ENCODE results near the gene GLDN.

GLDN gene

DNA sequence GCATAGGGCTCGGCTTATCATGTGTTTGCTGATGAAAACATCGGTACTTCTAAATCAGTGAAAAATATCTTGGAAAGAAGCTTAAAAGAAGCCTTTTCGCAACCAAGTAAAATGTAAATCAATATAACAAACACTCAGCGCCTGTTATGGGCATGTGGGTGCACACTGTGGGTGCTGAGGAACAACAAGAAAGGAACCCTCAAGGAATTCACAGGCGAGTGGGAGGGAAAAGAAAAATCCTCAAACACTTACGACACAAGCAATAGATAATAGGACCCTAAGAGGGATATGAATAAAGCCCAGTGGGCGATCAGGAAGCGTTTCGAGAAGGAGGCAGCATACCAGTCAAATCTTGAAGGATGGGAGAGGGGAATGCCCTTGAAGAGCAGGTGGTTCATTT is 21.9 kb downstream of the GLDN start:
- DNase-seq, result no peak

DNA sequence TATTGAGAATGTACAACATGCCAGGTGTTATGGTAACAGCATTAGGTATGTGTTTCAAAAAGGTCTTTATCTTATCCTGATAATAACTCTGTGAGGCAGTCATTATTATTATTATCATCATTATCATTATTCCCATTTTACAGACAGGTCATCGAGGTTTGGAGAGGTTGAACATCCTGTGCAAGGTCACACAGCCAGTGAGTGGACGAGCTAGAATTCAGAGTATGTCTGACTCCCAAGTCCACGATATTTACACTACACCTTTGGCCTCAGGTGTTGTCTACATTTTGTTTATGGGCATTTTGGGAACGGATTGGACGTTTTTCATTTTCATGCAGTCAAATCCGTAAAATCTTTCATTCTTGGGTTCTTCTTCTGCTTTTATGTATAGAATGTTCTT is 24.0 kb downstream of the GLDN start:
- DNase-seq, result no peak

DNA sequence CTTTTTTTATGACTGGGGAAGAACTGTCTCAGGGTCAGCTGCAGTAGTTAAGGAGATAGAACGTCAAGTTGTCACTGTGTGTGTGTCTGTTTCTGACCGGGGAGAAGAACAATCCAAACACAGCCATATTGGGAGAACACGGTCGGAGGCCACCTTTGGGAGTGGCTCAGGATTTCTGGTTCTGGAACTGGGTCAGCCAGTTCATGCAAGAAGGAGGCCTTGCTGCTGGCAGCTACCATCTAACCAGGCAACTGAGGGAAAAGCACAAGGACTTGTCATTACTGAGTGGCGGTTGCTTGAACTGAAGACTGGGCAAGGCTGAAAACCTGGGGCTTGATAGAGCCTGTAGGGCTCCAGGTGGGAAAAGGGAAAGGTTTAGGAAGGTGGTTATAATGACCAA is 24.6 kb downstream of the GLDN start:
- DNase-seq, result no peak

DNA sequence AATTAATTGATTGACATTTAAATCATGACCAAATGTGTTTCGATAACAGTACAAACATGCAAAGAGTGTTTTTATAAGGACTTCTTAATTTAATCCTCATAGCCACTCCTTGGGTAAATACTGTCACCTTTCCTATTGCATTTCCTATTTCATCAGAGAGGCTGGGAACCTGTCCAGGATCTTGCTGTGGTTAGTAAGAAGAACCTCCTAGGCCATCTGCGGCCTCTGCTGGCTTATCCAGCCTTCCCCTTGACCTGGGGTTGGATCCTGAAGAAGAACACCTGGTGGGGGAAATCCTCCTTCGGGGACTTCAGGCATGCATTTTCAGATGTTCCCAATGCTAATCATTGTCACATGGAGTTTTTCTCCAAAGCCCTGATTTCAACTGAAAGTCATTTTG is 25.5 kb downstream of the GLDN start:
- DNase-seq, result no peak

DNA sequence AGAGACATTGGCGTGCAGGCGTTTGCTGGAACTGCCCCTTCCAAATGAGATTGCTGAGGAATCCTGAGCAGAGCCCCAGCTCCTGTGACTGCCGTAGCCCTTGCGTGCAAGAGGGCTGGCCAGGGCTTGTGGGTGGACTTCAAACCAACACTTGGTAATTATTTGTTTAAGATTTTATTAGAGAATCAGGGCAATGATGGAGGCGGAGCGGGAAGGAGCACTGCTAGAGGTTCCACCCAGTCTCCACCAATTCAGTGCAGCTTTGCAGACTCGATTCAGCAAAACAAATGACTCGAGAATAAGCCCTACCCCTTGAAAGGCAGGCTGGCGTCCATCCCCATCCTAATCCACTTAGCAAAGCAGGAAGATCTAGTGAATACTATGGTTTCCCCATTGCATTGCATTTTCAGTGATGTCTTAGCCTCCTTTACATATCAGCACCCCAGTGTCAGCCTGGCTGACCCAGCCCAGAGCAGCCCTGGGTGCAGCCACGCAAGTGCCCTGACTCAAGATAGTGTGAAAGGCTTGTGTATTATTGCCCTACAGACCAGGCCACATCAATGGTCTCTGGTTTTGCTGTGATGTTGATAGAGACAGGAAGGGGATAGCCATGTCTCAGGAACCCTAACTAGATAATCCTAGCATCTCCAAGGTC is 26.0 kb downstream of the GLDN start:
- DNase-seq, result no peak

DNA sequence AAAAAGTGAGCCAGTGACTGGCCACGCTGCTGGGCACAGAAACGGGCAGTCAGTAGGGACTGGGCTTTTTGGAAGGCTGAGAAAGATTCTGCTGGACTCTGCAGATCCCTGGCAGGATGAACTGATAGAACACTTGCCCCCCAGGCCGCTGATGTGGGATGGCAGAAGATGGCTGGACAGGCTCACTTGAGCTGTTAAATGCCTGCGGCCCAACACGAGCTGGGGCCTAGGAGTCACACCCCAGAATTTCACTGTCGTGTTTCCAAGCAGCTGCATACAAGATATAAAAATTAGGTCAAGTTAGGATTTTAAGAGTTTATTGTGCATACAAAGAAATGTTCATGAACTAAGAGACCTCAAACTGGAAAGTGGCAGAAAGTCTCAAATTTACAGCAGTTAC is 26.9 kb downstream of the GLDN start:
- no peak for DNase-seq

DNA sequence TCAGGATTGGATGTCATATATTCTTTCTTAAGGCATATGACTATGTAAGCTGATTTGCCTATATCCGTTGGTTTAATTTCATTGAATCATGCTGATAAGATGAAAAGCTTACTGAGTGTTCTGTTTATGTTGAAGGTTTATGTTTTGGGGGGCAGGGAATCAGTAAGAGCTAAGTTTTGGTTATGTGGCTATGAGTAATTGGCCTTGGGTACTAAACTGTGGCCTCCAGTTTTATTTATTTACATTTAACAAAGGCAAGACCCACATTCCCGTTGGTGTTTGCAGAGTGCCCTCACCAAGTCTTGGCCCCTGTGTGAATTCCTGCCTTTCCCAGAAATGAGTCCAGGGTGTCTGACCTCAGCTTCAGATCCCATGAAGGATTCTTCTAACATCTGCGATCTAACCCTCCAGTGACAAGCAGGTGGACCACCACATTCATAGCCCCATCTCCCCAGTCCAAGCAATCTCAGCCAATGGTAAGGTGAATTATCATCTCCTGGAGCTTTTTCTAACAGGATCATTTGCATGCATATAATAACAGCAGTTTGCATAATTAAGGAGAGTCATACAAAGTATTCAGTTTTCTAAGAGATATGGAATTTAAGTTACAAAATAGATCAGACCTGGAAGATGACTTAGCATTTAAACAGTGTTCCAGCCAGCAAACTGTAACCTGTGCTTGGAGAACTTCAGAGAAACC is 27.4 kb downstream of the GLDN start:
- DNase-seq, result no peak

DNA sequence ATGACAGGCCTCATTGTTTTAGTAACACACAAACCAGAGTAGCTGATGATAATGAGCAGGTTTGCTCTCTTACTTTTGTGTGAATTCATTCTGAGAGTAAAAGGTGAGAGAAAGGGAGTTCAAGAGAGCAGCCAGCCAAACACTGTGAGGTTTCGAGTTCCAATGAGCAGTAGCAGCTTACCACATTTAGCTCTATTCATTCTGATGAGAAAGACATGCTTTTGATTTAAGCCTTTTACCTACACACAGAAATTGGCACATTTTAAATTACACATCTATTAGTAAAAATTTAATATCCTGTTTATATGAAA is 28.0 kb downstream of the GLDN start:
- DNase-seq, result no peak

DNA sequence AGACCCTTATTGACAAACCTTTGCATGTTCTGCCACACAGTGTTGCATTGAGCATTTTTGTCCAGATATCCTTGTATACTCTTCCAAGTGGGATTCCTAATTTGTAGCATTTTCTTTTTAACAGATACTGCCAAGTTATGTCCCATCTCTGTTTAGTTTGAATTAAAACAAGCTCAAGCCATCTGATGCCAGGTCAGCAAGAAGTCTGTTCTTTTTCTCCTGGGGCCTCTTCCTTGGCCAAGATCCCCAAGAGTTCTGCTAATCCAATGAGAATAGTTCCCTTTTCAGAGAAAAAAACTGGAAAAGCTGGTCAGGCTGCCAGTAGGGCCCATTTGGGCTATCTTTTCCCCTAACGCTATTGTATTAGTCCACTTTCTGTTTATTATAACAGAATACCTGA is 29.8 kb downstream of the GLDN start:
- DNase-seq, result no peak

DNA sequence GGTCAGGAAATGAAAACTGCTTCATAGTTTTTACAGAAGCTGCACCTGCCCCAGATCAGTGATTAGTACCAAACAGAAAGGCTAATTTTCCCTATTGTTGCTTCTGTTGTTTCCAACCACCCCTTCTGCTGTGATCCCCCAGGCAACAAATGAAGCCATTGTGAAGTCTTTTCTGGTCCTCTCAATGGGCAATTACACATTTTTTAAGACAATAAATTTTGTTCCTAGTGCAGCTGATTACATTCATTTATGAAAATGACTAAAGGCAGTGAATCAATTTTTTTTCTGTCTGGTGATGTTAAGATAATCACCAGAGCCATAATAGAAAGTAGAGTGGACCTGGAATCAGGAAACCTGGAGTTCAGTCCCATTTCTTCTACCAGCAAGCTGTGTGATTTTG is 32.7 kb downstream of the GLDN start:
- peak; percentile 44 to 57 for DNase-seq

DNA sequence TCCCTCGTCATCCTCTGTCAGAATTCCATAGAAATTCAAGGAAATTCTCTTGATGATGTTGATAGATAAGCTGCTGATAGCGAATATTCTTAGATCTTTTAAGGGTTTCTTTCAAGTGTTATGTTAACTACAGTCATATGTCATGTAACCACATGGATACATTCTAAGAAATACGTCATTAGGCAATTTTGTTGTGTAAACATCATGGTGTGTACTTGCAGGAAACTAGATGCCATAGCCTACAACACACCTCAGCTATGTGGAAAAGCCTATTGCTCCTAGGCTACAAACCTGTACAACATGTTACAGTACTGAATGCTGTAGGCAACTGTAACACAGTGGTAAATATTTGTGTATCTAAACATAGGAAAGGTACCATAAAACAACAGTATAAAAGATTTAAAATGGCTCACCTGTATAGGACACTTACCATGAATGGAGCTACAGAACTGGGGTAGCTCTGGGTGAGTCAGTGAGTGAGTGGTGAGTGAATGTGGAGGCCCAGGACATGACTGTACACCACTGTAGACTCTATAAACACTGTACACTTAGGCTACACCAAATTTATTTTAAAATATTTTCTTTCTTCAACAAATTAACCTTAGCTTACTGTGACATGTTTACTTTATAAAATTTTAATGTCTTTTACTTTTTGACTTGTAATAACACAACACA is 34.6 kb downstream of the GLDN start:
- no peak for DNase-seq

DNA sequence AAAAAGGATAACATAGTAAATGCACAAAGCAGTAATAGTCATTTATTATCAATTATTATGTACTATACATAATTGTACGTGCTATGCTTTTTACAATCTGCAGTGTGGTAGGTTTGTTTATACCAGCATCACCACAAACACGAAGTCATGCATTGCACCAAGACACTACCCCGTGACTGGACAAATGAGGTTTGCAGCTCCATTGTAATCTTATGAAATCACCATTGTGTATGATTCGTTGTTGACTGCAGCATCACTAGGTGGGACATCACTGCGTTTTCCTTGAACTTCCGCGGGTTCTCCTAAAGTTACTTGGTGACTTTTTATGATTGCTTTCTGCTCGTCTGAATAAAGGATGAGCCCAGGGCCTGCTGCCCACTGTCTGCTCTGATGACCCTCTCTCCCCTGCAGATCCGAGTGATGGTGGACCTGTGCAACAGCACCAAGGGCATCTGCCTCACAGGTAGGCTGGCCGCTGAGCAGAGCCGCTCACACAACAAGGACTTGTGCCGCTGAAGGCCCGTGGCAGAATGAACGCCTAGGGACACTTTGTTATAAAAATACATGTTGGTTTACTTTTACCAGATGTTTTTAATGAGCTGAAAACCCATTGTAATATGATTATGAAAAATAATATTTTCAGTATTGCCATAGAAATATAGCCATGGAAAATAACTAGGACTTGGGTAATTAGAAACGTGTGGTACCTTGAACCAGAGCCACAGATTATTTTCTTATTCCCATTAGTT is 35.8 kb downstream of the GLDN start:
- DNase-seq, result no peak

DNA sequence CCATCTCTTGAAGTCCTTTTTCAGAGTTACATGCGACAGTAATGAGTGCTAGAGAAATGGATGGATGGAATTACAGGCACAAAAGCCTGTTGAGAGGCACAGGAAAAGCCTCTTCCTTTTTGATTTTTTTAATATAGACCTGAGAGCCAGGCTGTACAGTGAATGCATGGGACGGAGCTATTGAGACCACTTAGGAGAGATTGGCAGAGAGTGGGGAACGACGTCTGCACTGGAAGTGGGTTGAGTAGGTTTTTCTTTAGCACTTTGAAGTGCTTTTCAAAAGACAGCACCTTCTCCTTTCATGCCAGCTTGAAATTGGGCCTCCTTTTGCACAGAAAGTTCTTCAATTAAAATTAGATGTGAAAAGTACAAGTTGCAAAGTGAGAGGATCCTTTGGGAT is 37.0 kb downstream of the GLDN start:
- no peak for DNase-seq

DNA sequence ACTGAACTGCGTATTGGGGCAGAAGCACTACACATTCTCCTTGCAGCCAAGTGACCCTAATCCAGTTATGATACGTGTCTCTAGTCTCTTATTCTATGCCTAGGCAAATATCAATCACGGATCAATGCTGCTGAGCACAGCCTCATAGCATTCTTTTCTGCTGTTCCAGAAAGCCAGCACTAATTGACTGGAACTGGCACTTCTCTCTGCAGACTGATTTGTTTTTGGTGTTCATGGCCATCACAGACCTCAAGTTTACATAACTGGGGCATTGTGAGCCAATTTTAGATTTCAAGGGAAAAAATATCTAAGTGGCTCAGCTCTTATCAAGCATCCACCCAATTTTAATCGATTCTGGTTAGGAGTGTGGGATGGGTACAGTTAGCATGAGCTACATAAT is 37.9 kb downstream of the GLDN start:
- no peak for DNase-seq

DNA sequence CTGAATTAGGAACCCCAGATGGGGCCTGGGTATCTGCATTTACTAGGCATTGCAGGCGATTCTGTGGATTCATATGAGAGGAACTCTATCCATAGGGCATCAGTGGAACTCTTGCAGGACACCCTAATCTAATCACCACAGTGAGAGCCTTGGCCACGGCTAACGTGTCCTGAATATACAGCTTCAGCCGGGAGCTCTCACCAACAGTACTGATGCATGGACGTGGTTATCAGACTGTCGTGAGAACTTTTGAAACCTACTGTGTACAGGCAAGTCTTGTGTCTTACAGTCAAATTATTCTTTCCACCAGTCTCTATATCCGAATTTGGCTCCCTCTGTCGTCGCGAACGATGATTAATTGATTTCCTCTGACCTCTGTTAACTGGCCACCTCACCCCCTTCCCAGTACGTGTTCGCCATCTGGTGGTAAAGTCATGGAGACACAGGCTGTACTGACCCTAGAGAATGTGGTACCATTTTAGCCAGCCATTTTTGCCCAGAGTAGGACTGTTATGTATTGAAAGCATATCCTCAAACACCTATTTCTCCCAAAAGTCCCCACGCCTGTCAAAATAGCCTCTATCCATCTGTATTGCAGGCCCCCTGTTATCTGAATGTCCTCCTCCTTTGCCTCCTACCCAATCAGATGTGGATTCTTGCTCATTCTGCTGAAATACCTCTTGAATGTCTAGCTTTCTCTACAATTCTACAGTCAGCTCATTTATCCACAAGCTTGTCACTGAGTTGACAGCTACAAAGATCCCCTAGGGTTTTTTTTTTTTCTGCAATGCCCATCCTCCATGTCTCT is 39.7 kb downstream of the GLDN start:
- peak in 1 of 2 experiments; percentile 45 for DNase-seq

DNA sequence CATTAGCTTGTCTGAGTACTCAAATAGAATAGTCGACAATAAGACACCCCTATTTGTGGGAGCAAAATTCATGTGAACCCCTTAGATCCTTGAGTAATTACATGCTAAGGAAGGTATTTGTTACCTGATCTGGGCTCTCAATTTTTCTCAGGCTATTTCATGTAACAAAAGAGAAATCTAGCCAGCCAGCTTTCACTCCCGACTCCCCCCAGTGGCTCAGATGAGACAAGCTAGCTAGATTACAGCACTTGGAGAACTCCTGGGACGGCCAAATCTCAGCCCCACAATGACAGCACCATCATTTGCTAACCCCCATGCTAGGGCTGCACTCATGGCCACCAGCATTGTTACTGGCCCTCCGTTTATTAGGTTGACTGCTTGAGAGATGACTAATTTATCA is 41.3 kb downstream of the GLDN start:
- DNase-seq, result no peak

DNA sequence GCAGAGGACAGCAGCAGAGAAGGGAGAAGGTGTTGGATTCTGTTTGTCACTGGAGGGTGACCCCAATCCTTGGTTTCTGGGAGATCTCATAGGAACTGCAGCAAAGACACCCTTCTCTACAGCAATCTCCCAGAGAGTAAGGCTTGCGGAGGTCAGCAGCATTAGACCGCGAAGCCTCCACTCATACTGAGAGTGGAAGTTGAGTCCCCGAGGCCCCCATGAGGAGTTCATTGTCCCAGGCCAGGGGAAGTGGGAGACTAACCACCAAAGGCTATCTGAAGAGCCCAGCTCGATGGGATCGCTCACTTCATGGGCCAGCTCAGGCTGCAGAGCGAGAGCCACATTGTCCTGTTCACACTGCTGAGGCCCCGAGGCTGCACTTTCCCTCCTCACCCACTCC is 44.6 kb downstream of the GLDN start:
- no peak for DNase-seq

DNA sequence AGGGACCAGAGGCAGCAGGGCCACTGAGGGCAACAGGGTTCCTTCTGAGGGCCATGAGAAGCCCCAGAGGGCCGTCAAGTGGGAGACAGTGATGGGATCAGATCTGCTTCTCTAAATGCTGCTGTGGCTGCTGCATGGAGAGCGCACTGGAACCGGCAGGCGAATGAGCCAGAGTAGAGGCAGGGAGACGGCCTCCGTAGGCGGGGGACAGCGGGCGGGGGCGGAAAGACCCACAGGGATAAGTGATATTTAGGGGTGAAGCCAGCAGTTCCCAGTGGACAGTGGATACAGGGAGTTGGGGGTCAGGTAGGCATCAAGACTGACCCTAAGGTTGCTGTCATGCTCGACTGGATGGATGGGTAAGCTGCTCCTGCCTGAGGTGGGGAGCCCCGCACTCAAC is 45.0 kb downstream of the GLDN start:
- DNase-seq, result no peak

DNA sequence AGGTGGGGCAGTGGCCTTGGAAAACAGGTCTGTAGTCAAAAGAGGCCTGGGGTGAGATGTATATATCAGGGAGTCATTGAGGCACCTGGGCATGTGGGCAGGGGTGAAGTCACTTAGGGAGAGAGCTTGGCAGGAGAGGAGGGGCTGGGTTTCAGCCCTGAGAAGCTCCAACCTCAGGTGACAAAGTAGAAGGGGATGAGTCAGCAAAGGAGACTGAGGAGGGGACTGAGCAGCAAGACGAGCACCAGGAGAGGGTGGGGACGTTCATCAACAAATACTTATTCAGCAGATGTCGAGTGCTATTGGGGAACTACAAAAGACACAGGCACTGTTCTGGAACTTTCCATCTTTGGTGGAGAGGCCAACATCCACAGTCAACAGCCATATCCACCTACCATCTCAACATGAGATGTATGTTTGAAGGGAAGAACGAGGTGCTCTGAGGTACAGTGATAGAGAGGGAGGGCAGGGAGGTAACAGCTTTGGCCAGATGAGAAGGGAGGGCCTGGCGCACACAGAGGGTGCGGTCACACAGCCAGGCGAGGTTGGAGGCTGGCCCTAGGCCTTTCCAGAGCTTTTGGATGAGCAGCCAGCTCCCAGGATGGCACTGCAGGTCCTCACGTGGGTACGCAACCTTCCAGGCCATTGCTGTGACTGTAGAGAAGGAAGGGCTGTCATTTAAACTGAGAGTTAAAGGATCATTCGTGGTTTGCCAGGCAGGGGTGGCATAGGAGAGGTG is 45.7 kb downstream of the GLDN start:
- no peak for DNase-seq

DNA sequence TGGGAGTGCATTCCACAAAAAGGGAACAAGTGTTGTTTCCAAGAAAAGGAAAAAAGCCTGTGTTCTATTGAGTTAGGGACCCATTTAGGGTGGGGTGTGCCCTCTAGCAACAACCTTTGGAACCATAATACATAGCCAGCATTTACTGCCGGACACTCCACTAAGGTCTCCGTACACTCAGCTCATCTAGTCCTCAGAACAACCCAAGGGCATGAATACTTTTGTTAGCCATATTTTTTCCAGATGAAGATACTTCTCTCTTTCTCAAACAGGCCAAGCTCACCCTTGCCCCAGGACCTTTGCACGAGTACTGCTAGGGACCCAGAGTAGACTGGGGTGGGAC is 46.2 kb downstream of the GLDN start:
- DNase-seq, result no peak

DNA sequence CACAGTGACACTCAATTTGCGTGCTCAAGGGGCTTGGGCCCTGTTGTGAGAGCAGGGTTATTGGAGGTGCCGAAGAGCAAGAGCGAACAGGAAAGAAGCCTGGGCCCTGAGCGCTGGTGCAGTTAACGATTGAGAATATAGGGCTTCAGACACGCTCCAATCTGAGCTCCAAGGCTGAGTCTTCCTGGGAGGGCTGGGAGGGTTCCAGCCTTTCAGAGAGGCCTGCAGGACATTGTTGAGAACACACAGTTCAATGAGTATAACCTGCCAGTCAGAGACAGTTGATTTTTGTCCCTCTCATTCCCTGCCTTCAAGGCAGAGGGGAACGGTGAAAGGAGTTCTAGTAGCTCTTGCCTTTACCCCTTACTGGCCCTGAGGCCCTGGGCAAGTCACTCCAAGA is 47.3 kb downstream of the GLDN start:
- DNase-seq, result no peak

DNA sequence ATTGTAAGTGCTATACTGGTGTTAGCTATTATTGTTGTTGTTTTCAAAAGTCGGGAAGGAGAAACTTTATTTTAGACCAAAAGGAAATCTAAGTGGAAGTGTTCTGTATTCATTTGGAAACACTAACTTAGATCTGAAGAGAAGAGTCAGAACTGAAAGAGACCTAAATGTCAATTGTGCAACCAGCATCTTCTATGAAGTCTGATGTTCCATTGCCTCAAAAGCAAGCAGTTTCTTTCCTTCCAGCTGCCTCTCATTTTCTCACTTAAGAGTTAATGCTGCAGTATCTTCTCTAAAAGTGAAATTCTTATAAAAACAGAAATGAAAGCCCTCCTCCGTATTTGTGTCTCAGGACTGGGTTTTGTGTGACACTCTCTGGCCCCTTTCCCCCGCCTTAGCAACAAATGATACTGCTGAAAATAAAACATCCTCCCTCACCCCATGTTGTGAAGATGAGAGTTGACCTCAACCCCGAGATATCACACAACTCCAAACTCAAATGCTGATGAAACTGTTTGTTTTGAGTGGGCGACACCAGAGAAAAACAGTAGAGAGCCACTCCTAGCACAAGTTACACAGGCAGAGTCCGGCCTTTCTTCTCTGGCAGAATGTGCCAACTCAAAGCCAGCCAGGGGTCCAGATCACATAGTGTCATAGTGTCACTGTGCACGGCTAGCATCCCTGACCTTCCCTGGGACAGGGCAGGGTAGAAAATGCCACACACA is 48.9 kb downstream of the GLDN start:
- DNase-seq, result no peak
